HG03442 (cell line): ENCODE data around the gene MUC2.

ENCODE experiments used
- ATAC-seq: cut with Tn5 transposase; IDR thresholded peaks from one replicate; pipeline ENCODE4 v1.9.1; 2021; ENCODE audit warnings: mild to moderate bottlenecking, moderate library complexity; ENCODE audit not compliant: unreplicated experiment

The MUC2 gene

GRCh38 chr11:1070594-1071462 is 3.8 kb upstream of the MUC2 start:
- ATAC-seq = no peak

GRCh38 chr11:1071571-1072115 is 3.0 kb upstream of the MUC2 start:
- no peak for ATAC-seq

DNA sequence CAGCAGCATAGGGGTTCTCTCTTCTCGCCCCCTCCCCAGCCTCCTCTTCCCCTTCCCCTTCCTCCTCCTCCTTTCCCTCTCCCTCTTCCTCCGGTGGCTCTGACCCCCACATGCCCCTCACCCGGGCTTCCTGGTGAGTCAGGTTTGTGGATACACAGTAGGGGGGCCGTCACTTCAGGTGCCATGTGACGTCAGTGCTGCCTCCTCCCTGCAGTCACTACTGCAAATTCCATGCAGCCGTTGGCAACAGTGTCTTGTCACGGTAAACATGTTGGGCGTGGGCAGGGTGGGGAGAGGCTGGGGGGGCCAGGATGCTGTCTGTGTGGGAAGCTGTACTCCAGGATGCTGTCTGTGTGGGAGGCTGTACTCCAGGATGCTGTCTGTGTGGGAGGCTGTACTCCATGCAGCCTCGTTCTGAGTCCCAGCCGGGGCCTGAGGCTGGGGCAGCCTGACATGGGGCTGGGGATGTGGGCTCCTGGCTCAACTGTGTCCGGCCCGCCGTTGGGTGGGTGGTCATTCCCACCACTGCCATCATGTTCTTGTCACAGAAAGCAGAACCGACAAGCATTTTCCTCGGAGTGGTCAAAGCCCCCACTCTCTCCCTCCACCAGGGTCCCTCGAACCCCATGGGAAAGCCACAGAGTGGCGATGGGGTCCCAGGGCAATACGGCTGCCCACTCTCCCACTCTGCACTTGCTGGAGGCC is 2.4 kb upstream of the MUC2 start:
- no peak for ATAC-seq

DNA sequence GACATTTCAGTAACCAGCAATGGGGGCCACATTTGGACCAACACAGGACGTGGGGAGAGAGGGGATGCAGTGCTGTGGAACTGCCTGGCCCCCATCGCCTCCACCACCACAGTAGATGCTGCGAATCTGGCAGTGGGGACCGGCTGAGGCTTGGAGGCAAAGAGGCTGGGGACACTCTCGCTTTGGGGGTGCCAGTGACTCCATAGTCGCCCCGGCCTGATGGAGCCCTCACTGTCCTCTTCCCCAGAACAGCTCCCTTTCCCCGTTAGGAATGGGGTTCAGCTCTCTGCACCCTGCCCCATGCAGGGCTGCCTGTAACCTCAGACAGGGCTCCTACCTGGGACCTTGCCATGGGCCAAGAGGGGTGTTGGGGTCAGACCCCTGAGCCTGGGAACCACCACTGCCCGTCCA is 1.8 kb upstream of the MUC2 start:
- no peak for ATAC-seq

- ATAC-seq = no peak
Observed at GRCh38 chr11:1073261-1073724, 1.4 kb upstream of the MUC2 start.

- no peak for ATAC-seq
Observed at GRCh38 chr11:1073851-1074243, 827 bp upstream of the MUC2 start.

DNA sequence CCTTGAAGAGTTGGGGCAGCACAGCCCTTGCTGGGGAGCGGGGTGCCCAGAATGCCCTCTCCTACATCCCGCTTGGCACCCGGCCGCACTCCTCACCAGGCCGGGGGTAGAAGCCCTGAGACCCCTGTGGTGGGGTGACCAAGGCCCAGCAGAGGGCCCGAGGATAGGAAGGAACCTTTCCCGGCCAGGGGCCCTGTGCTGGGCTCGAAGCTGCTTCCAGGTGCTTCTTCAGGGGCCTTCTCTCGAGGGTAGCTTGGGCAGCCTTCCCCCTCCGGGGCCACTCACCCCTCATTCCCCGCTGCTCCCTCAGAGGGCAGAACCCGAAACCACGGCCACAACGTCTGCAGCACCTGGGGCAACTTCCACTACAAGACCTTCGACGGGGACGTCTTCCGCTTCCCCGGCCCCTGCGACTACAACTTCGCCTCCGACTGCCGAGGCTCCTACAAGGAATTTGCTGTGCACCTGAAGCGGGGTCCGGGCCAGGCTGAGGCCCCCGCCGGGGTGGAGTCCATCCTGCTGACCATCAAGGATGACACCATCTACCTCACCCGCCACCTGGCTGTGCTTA is 752 bp downstream of the MUC2 start:
- no peak for ATAC-seq

DNA sequence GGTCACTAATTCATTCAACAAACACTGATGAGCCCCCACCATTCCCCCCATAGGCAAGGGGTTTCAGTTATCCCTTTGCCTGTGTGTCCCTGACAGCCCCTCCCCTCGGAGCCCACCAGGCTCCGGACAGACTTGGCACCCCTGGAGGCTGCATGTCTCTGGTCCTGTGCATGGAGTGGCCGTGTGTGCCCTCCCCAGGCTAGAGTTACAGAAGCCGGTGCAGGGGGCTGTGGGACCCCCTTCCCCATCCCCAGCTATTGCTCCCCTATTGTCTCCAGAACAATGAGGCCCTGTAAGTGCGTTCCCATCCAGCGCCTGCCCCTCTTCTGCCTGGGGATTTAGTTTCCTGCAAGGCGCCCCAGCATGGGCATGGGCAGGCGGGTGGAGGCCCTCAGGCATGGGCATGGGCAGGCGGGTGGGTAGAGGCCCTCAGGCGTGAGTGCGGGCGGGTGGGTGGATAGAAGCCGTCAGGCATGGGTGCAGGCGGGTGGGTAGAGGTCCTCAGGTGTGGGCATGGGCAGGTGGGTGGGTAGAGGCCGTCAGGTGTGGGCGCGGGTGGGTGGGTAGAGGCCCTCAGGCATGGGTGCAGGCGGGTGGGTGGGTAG is 1.5 kb downstream of the MUC2 start:
- no peak for ATAC-seq

DNA sequence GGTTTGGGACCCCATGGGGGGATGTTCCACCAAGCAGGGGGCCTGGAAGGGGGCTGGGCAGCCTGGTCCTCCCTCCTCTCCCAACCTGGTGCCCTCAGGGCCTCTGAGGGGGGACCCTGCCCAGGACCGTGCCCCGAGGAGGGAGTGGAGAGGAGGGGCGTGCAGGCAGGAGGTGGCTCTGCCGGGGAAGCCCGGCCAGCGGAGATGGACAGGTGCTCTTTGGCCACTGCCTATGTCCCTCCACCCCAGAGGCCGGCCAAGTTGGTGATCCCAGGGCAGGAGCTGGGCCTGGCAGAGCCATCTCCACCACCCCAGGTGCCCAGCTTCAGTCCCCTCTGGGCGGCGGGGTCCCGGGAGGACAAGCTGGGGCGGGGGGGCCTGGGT is 2.4 kb downstream of the MUC2 start:
- ATAC-seq = no peak

- ATAC-seq = no peak
Observed at GRCh38 chr11:1077417-1078119, 2.9 kb downstream of the MUC2 start.

DNA sequence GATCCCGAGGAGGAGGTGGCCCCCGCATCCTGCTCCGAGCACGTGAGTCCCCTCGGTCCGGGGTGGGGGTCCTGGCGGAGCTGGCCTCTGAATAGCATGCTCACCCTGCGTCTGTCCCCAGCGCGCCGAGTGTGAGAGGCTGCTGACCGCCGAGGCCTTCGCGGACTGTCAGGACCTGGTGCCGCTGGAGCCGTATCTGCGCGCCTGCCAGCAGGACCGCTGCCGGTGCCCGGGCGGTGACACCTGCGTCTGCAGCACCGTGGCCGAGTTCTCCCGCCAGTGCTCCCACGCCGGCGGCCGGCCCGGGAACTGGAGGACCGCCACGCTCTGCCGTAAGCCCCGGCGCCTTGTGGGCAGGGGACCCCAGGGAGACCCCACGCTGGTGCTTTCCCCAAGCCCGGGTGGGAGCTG is 3.5 kb downstream of the MUC2 start:
- no peak for ATAC-seq

DNA sequence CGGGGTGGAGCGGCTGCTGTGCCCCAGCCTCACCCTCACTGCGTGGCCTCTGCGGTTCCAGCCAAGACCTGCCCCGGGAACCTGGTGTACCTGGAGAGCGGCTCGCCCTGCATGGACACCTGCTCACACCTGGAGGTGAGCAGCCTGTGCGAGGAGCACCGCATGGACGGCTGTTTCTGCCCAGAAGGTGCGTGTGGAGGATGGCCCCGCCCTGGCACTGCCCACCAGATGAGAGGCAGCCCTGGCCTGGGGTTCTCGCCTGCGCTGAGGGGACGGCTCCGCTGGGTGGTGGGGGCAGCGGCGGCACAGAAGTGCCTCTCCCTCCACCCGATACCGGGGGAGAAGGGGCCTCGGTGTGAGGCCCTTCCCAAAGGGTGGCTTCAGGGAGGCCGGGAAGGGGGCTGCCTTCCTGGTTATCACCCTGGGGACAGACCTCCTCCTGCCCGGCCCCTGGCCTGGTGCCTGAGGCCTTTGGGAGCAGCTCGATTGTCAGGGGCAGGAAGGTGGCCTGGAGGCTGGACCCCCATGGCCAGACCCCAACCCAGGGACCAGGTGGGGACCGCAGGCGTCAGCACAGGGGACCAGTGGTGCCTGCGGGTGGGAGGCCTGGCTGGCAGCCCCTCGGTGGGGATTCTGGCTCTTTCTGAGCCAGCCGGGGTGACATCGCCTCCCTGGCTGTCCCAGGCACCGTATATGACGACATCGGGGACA is 7.1 kb downstream of the MUC2 start:
- no peak for ATAC-seq

DNA sequence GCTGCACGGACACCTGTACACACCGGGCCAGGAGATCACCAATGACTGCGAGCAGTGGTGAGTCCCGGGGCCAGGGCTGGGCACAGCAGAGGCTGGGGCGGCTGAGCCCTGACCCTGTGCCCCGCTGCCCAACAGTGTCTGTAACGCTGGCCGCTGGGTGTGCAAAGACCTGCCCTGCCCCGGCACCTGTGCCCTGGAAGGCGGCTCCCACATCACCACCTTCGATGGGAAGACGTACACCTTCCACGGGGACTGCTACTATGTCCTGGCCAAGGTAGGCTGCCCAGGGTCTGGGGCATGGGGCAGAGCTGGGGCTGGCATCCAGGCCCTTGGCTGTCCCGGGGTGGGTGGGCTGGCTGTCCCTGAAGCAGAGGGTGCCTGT is 7.7 kb downstream of the MUC2 start:
- no peak for ATAC-seq

GRCh38 chr11:1082728-1083620 is 8.3 kb downstream of the MUC2 start:
- ATAC-seq = no peak

DNA sequence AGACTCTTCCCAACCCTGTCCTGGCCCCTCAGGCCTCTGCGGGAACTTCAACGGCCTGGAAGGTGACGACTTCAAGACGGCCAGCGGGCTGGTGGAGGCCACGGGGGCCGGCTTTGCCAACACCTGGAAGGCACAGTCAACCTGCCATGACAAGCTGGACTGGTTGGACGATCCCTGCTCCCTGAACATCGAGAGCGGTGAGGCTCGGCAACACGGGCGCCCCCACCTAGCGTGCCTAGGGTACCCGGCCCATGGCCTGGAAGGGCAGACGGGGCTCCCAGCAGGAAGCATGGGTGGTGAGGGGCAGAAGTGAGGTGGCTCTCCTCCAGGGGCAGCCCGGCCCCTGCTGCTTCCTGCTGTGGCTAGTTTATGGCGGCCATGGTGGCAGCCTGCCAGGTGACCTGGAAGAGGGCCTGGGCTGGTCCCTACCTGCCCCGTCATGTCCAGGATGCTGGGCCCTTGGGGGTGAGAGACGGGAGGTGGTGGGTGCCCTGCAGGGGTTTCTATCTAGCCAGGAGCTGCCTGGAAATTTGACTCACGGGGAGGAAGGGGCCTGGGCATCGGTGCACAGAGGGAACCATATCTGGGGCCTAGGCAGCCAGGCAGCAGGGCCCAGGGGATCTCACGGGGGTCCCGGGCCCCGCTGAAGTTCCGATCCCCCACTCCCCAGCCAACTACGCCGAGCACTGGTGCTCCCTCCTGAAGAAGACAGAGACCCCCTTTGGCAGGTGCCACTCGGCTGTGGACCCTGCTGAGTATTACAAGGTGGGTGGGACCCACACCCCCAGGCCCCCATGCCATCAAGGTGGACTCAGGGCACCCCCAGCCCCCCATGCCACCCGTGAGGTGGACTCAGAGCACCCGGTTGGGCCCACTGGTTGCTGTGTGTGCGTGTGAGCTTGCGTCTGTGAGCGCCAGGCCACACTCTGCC is 9.2 kb downstream of the MUC2 start:
- ATAC-seq = no peak

DNA sequence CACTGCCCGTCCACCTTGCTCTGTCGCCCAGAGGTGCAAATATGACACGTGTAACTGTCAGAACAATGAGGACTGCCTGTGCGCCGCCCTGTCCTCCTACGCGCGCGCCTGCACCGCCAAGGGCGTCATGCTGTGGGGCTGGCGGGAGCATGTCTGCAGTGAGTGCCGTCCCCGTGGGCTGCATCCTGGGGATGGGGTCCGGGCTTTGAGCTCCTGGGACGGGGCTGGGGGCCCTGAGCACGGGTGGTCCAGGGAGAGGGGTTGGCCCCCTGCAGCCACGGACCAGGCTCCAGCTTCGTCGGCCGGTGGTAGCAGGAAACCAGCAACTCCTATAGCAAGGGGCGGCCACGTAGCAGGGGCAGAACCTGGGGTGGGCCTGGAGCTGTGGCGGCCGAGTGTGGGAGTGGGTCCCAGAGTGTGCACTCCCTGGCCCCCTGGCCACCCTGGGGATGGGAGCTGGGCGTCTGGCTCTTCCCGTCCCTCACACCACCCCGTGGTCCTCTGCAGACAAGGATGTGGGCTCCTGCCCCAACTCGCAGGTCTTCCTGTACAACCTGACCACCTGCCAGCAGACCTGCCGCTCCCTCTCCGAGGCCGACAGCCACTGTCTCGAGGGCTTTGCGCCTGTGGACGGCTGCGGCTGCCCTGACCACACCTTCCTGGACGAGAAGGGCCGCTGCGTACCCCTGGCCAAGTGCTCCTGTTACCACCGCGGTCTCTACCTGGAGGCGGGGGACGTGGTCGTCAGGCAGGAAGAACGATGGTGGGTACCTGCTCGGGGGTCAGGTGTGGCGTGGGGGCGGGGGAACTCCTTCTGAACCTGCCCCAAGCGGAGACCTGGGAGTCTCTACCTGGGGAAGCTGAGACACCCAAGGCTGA is 10.1 kb downstream of the MUC2 start:
- ATAC-seq = no peak
